Calu3 (cell line): ENCODE data around the gene TCF7L2. TPM values are rescaled to one million over a fixed set of nuclear protein-coding genes. Genes with fewer than 3 reads are reported as not detected.
A peak's percentile ranks its signal among the peaks of the same experiment; 100 is the strongest.

ENCODE experiments used
- BruUV-seq: library from RNA; stranded (reverse); fragments of 400-500 nt; replicated peaks from 2 replicates; lab custom pipeline; 2021; lab: Mats Ljungman, UMichigan
- CTCF ChIA-PET: fragments of 300-600 bp; sonication (Branson Sonifier 250); formaldehyde crosslinking; loops from one replicate; lab custom pipeline; 2022; ENCODE audit warnings: antibody characterized with exemption; lab: Charles Lee
- DNase-seq: peaks from one replicate; pipeline ENCODE4 v3.0.0; 2022
- H3K27ac Mint-ChIP-seq: one replicate; pipeline ENCODE4 v1.8.0; 2022; ENCODE audit warnings: mixed read lengths; ENCODE audit not compliant: unreplicated experiment
- H3K27me3 Mint-ChIP-seq: one replicate; pipeline ENCODE4 v1.8.0; 2022; ENCODE audit warnings: mixed read lengths; ENCODE audit not compliant: unreplicated experiment
- H3K36me3 Mint-ChIP-seq: one replicate; pipeline ENCODE4 v1.8.0; 2022; ENCODE audit warnings: mild to moderate bottlenecking, moderate library complexity, mixed read lengths; ENCODE audit not compliant: insufficient read depth, unreplicated experiment
- H3K4me1 Mint-ChIP-seq: one replicate; pipeline ENCODE4 v1.8.0; 2022; ENCODE audit warnings: mild to moderate bottlenecking, low read depth, mixed read lengths; ENCODE audit not compliant: unreplicated experiment
- H3K4me3 Mint-ChIP-seq: one replicate; pipeline ENCODE4 v1.8.0; 2022; ENCODE audit warnings: mild to moderate bottlenecking, low read depth, moderate library complexity, mixed read lengths; ENCODE audit not compliant: unreplicated experiment
- H3K9me3 Mint-ChIP-seq: one replicate; pipeline ENCODE4 v1.8.0; 2022; ENCODE audit warnings: low read depth, mixed read lengths; ENCODE audit not compliant: unreplicated experiment
- intact Hi-C: fragments of 100-400 bp; cut with micrococcal nuclease; formaldehyde crosslinking; loops from one replicate; pipeline ENCODE4 v1.10.0; 2022; ENCODE audit not compliant: unreplicated experiment
- total RNA-seq: library from RNA; stranded (reverse); gene quantifications from 2 replicates; pipeline ENCODE4 v1.2.3, GENCODE V29; 2022
- TF ChIP-seq, protein P1 (sequence below): fragments of 200-600 bp; IDR thresholded peaks from one replicate; pipeline ENCODE4 v1.8.0; 2022; ENCODE audit warnings: antibody characterized with exemption; ENCODE audit not compliant: unreplicated experiment

Gene TCF7L2
- total RNA-seq, 1 experiment from 2014 or later = 36.6 TPM

- TF ChIP-seq, protein P1, sequence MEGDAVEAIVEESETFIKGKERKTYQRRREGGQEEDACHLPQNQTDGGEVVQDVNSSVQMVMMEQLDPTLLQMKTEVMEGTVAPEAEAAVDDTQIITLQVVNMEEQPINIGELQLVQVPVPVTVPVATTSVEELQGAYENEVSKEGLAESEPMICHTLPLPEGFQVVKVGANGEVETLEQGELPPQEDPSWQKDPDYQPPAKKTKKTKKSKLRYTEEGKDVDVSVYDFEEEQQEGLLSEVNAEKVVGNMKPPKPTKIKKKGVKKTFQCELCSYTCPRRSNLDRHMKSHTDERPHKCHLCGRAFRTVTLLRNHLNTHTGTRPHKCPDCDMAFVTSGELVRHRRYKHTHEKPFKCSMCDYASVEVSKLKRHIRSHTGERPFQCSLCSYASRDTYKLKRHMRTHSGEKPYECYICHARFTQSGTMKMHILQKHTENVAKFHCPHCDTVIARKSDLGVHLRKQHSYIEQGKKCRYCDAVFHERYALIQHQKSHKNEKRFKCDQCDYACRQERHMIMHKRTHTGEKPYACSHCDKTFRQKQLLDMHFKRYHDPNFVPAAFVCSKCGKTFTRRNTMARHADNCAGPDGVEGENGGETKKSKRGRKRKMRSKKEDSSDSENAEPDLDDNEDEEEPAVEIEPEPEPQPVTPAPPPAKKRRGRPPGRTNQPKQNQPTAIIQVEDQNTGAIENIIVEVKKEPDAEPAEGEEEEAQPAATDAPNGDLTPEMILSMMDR = no peak
- CTCF ChIA-PET = interaction anchor here (0.7 kb wide), 1 partner anchor 51 kb away, joined by 3 read pairs; no protein-coding TSS in a partner anchor
- peak overlapping the region; percentile 64 for H3K27ac Mint-ChIP-seq
- H3K36me3 Mint-ChIP-seq = peaks cover 14% of the 10 kb centered on the region
- no peak for DNase-seq
- intact Hi-C loops = no loop called here
- no peak overlapping the region for H3K4me3 Mint-ChIP-seq
- BruUV-seq = no TSS peak
- no peaks in the 10 kb centered on the region for H3K9me3 Mint-ChIP-seq
- peaks cover 29% of the 10 kb centered on the region for H3K4me1 Mint-ChIP-seq
- no peaks in the 10 kb centered on the region for H3K27me3 Mint-ChIP-seq
These were observed 69.8 kb downstream of the TCF7L2 start for GRCh38 chr10:113019692-113020474.

- Mint-ChIP-seq H3K4me1 (peaks cover 29% of the 10 kb centered on the region), H3K27ac (peak overlapping the region; percentile 64), H3K27me3 (no peaks in the 10 kb centered on the region), H3K36me3 (peaks cover 14% of the 10 kb centered on the region), H3K4me3 (no peak overlapping the region), H3K9me3 (no peaks in the 10 kb centered on the region)
- BruUV-seq = no TSS peak
- CTCF ChIA-PET = no interaction called here
- intact Hi-C loops = no loop called here
- DNase-seq = no peak
- TF ChIP-seq, protein P1 = no peak
These were observed 70.4 kb downstream of the TCF7L2 start for GRCh38 chr10:113020475-113020753.

- Mint-ChIP-seq H3K4me1 (peaks cover 29% of the 10 kb centered on the region), H3K9me3 (no peaks in the 10 kb centered on the region), H3K27me3 (no peaks in the 10 kb centered on the region), H3K4me3 (no peak overlapping the region), H3K36me3 (peaks cover 14% of the 10 kb centered on the region), H3K27ac (no peak overlapping the region)
- DNase-seq = no peak
- intact Hi-C loops = no loop called here
- no TSS peak for BruUV-seq
- TF ChIP-seq, protein P1 = no peak
- CTCF ChIA-PET = no interaction called here
These were observed 70.8 kb downstream of the TCF7L2 start for GRCh38 chr10:113020838-113021237.

DNA sequence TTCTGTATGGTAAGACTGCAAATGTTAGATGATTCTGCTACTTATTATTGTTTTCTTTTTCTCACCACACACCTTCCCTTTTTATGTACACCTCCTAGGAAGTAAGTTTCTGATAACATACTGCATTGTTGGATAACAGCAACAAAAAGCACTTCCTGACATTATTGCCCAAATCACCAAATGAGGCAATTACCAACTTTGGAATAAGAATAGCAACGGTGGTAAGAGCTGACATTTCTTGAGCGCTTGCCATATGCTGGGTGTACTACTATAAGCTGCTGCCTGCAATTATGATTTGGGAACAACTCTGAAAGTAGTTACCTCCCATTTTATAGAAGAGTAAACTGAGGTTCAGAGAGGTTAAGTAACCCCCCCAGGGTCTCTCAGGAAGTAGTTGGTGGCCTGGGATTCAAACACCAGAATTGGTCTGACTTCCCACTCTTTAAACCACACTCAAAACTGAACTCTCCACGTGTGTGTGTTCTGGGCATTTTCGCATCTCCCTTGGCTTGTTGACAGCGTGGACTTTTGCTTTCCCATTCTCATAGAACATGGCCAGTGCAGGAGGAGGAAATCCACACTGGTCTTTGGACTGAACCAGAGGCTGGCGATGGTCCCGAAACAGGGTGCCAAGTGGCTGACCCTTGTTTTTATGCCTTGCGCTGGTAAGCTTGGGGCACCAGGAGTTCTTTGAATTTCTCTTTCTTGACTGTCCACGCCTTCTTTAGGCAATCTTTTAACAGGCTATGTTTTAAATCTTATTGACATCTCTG lies 71.4 kb downstream of the TCF7L2 start:
- TF ChIP-seq, protein P1 = no peak
- H3K4me3 Mint-ChIP-seq = no peak overlapping the region
- DNase-seq = no peak
- H3K27ac Mint-ChIP-seq = no peak overlapping the region
- intact Hi-C loops = no loop called here
- CTCF ChIA-PET = no interaction called here
- peaks cover 14% of the 10 kb centered on the region for H3K36me3 Mint-ChIP-seq
- BruUV-seq = no TSS peak
- H3K4me1 Mint-ChIP-seq = peaks cover 33% of the 10 kb centered on the region
- H3K27me3 Mint-ChIP-seq = no peaks in the 10 kb centered on the region
- H3K9me3 Mint-ChIP-seq = no peaks in the 10 kb centered on the region
